WTC11 (cell line): ENCODE data around the gene RNF135. TPM values are rescaled to one million over a fixed set of nuclear protein-coding genes. Genes with fewer than 3 reads are reported as not detected.

Experiments used
- ATAC-seq: fragments of 200-7000 bp; cut with Tn5 transposase; 2 replicates; pipeline ENCODE4 v1.10.0; 2021; ENCODE audit warnings: mild to moderate bottlenecking, moderate library complexity
- CTCF ChIA-PET: fragments of 300-600 bp; sonication (Branson Sonifier 250); formaldehyde crosslinking; loops from one replicate; lab custom pipeline; 2021; ENCODE audit warnings: antibody characterized with exemption; lab: Charles Lee
- POLR2A ChIA-PET: fragments of 350-600 bp; sonication (Branson Sonifier 250); formaldehyde crosslinking; loops from one replicate; lab custom pipeline; 2021; ENCODE audit warnings: antibody characterized with exemption; lab: Charles Lee
- DNase-seq: peaks from one replicate; pipeline ENCODE4 v3.0.0; 2021; ENCODE audit warnings: low spot score
- H3K27ac Mint-ChIP-seq: 2 replicates; pipeline ENCODE4 v1.8.0; 2021; ENCODE audit warnings: mixed read lengths
- H3K27me3 Mint-ChIP-seq: 2 replicates; pipeline ENCODE4 v1.8.0; 2021; ENCODE audit warnings: low read depth, mild to moderate bottlenecking, moderate library complexity, mixed read lengths
- H3K36me3 Mint-ChIP-seq: 2 replicates; pipeline ENCODE4 v1.8.0; 2021; ENCODE audit warnings: mixed read lengths
- H3K4me1 Mint-ChIP-seq: 2 replicates; pipeline ENCODE4 v1.8.0; 2022; ENCODE audit warnings: mixed read lengths
- H3K4me3 Mint-ChIP-seq: 2 replicates; pipeline ENCODE4 v1.8.0; 2021; ENCODE audit warnings: mild to moderate bottlenecking, moderate library complexity, mixed read lengths
- H3K9me3 Mint-ChIP-seq: 2 replicates; pipeline ENCODE4 v1.8.0; 2021; ENCODE audit warnings: mixed read lengths
- FOXP1 ChIP-seq: sonication (generic); formaldehyde crosslinking; IDR thresholded peaks from 2 replicates; pipeline ENCODE4 v1.8.0; 2022; ENCODE audit warnings: missing genetic modification reagents, mild to moderate bottlenecking, moderate library complexity, borderline replicate concordance
- HMGA2 ChIP-seq: fragments of 250-450 bp; sonication (Bioruptor Pico); IDR thresholded peaks from 2 replicates; pipeline ENCODE4 v1.4.0; 2021; ENCODE audit warnings: mild to moderate bottlenecking, moderate library complexity
- IRF2 ChIP-seq: sonication (generic); formaldehyde crosslinking; IDR thresholded peaks from 2 replicates; pipeline ENCODE4 v1.8.0; 2022; ENCODE audit warnings: low read depth, missing genetic modification reagents, borderline replicate concordance
- MXD4 ChIP-seq: fragments of 250-450 bp; sonication (Bioruptor Pico); IDR thresholded peaks from 2 replicates; pipeline ENCODE4 v1.8.0; 2021; ENCODE audit warnings: mild to moderate bottlenecking, moderate library complexity, borderline replicate concordance
- MYBL2 ChIP-seq: sonication (generic); formaldehyde crosslinking; IDR thresholded peaks from 2 replicates; pipeline ENCODE4 v1.8.1; 2023; ENCODE audit warnings: mild to moderate bottlenecking, moderate library complexity, missing genetic modification reagents
- NFATC4 ChIP-seq: fragments of 250-450 bp; sonication (Bioruptor Pico); IDR thresholded peaks from 2 replicates; pipeline ENCODE4 v1.9.0; 2021; ENCODE audit warnings: mild to moderate bottlenecking
- NR1H2 ChIP-seq: sonication (generic); formaldehyde crosslinking; IDR thresholded peaks from 2 replicates; pipeline ENCODE4 v1.9.0; 2021; ENCODE audit warnings: mild to moderate bottlenecking, moderate library complexity, missing genetic modification reagents
- SOX15 ChIP-seq: fragments of 250-450 bp; sonication (Bioruptor Pico); IDR thresholded peaks from 2 replicates; pipeline ENCODE4 v1.9.0; 2021; ENCODE audit warnings: mild to moderate bottlenecking
- TEAD1 ChIP-seq: sonication (generic); formaldehyde crosslinking; IDR thresholded peaks from 2 replicates; pipeline ENCODE4 v1.8.0; 2022; ENCODE audit warnings: mild to moderate bottlenecking, missing genetic modification reagents
- total RNA-seq: library from RNA; stranded (reverse); gene quantifications from 3 replicates; pipeline ENCODE4 v1.2.3, GENCODE V29; 2021
- TF ChIP-seq, protein P1 (sequence below): sonication (generic); formaldehyde crosslinking; IDR thresholded peaks from 2 replicates; pipeline ENCODE4 v1.8.1; 2023; ENCODE audit warnings: mild to moderate bottlenecking, missing genetic modification reagents, moderate library complexity
- TF ChIP-seq, protein P2 (sequence below): sonication (generic); formaldehyde crosslinking; IDR thresholded peaks from 2 replicates; pipeline ENCODE4 v1.8.0; 2022; ENCODE audit warnings: mild to moderate bottlenecking, missing genetic modification reagents
- TF ChIP-seq, protein P3 (sequence below): sonication (generic); formaldehyde crosslinking; IDR thresholded peaks from 2 replicates; pipeline ENCODE4 v1.8.1; 2022; ENCODE audit warnings: low read depth, mild to moderate bottlenecking, moderate library complexity, missing genetic modification reagents, borderline replicate concordance
- TF ChIP-seq, protein P4 (sequence below): sonication (generic); formaldehyde crosslinking; IDR thresholded peaks from 2 replicates; pipeline ENCODE4 v1.8.0; 2023; ENCODE audit warnings: missing genetic modification reagents, mild to moderate bottlenecking, borderline replicate concordance
- TF ChIP-seq, protein P5 (sequence below): sonication (generic); formaldehyde crosslinking; conservative IDR thresholded peaks from 2 replicates; pipeline ENCODE4 v1.8.1; 2023; ENCODE audit warnings: mild to moderate bottlenecking, low read depth, missing genetic modification reagents, moderate library complexity
- TF ChIP-seq, protein P6 (sequence below): sonication (generic); formaldehyde crosslinking; IDR thresholded peaks from 2 replicates; pipeline ENCODE4 v1.8.0; 2022; ENCODE audit warnings: mild to moderate bottlenecking, missing genetic modification reagents
- TF ChIP-seq, protein P7 (sequence below): fragments of 250-450 bp; sonication (Bioruptor Pico); IDR thresholded peaks from 2 replicates; pipeline ENCODE4 v1.8.0; 2021; ENCODE audit warnings: mild to moderate bottlenecking
- TF ChIP-seq, protein P8 (sequence below): sonication (generic); formaldehyde crosslinking; IDR thresholded peaks from 2 replicates; pipeline ENCODE4 v1.8.1; 2022; ENCODE audit warnings: mild to moderate bottlenecking, moderate library complexity, missing genetic modification reagents
- TF ChIP-seq, protein P9 (sequence below): sonication (generic); formaldehyde crosslinking; IDR thresholded peaks from 2 replicates; pipeline ENCODE4 v1.8.1; 2023; ENCODE audit warnings: mild to moderate bottlenecking, missing genetic modification reagents

Gene RNF135
- total RNA-seq, 1 experiment from 2014 or later: 10.3 TPM

DNA sequence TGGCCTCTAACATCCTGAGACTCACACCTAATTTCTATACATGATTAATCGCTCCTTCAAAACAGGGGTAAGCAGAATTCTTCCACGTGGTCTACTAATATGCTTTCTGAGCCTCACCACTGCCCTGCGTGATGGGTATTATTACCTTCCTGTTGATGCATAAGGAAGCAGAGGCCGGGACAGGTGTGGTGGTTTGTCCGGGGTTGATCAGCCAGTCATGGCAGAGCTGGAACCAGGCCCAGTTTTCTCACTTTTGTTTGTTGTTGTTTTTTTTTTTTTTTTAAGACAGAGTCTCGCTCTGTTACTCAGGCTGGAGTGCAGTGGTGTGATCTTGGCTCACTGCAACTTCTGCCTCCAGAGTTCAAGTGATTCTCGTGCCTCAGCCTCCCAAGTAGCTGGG is 31.2 kb downstream of the RNF135 start:
- TF ChIP-seq, protein P1, sequence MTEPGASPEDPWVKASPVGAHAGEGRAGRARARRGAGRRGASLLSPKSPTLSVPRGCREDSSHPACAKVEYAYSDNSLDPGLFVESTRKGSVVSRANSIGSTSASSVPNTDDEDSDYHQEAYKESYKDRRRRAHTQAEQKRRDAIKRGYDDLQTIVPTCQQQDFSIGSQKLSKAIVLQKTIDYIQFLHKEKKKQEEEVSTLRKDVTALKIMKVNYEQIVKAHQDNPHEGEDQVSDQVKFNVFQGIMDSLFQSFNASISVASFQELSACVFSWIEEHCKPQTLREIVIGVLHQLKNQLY: no peak
- TF ChIP-seq, protein P2, sequence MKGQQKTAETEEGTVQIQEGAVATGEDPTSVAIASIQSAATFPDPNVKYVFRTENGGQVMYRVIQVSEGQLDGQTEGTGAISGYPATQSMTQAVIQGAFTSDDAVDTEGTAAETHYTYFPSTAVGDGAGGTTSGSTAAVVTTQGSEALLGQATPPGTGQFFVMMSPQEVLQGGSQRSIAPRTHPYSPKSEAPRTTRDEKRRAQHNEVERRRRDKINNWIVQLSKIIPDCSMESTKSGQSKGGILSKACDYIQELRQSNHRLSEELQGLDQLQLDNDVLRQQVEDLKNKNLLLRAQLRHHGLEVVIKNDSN (CRISPR knock-in tag): no peak
- TF ChIP-seq, protein P3, sequence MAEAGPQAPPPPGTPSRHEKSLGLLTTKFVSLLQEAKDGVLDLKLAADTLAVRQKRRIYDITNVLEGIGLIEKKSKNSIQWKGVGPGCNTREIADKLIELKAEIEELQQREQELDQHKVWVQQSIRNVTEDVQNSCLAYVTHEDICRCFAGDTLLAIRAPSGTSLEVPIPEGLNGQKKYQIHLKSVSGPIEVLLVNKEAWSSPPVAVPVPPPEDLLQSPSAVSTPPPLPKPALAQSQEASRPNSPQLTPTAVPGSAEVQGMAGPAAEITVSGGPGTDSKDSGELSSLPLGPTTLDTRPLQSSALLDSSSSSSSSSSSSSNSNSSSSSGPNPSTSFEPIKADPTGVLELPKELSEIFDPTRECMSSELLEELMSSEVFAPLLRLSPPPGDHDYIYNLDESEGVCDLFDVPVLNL (CRISPR knock-in tag): no peak
- H3K27ac Mint-ChIP-seq: no peak overlapping the region
- no peaks in the 10 kb centered on the region for H3K4me1 Mint-ChIP-seq
- no peak for ATAC-seq
- no peak for DNase-seq
- peaks cover 8% of the 10 kb centered on the region for H3K27me3 Mint-ChIP-seq
- no peak overlapping the region for H3K4me3 Mint-ChIP-seq
- ChIA-PET CTCF (interaction anchor here (0.5 to 0.7 kb wide), 2 partner anchors 10 to 283 kb away, joined by 3 read pairs; no protein-coding TSS in a partner anchor), POLR2A (no interaction called here)
- H3K9me3 Mint-ChIP-seq: no peaks in the 10 kb centered on the region
- peaks cover 18% of the 10 kb centered on the region for H3K36me3 Mint-ChIP-seq

DNA sequence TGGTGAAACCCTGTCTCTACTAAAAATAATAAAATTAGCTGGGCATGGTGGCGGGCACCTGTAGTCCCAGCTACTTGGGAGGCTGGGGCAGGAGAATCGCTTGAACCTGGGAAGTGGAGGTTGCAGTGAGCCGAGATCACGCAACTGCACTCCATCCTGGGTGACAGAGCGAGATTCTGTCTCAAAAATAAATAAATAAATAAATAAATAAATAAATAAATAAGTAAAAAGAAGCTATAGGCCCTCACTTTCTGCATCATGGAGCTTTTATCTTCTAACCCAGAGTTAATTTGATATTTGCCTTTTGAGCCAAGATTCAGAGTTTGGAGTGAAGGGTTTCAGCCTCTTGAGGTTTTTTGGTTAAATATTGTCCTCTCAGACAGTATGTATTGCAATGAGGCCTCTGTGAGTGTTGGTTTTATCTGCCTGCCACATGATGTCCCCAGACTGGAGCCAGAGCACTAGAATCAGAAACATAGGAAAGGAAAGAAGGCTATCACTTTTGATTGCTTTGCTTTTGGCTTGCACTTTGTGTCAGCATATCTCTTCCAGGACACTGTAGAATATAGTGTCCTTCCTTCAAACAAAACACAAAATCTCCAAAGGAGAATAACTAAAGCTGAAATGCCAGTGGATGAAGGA is 32.5 kb downstream of the RNF135 start:
- H3K27ac Mint-ChIP-seq: no peak overlapping the region
- CTCF ChIA-PET: no interaction called here
- no peaks in the 10 kb centered on the region for H3K9me3 Mint-ChIP-seq
- DNase-seq: no peak
- H3K4me1 Mint-ChIP-seq: peaks cover 10% of the 10 kb centered on the region
- no peak overlapping the region for H3K4me3 Mint-ChIP-seq
- POLR2A ChIA-PET: no interaction called here
- peaks cover 11% of the 10 kb centered on the region for H3K36me3 Mint-ChIP-seq
- ATAC-seq: no peak
- H3K27me3 Mint-ChIP-seq: peaks cover 21% of the 10 kb centered on the region
- TF ChIP-seq, protein P4, sequence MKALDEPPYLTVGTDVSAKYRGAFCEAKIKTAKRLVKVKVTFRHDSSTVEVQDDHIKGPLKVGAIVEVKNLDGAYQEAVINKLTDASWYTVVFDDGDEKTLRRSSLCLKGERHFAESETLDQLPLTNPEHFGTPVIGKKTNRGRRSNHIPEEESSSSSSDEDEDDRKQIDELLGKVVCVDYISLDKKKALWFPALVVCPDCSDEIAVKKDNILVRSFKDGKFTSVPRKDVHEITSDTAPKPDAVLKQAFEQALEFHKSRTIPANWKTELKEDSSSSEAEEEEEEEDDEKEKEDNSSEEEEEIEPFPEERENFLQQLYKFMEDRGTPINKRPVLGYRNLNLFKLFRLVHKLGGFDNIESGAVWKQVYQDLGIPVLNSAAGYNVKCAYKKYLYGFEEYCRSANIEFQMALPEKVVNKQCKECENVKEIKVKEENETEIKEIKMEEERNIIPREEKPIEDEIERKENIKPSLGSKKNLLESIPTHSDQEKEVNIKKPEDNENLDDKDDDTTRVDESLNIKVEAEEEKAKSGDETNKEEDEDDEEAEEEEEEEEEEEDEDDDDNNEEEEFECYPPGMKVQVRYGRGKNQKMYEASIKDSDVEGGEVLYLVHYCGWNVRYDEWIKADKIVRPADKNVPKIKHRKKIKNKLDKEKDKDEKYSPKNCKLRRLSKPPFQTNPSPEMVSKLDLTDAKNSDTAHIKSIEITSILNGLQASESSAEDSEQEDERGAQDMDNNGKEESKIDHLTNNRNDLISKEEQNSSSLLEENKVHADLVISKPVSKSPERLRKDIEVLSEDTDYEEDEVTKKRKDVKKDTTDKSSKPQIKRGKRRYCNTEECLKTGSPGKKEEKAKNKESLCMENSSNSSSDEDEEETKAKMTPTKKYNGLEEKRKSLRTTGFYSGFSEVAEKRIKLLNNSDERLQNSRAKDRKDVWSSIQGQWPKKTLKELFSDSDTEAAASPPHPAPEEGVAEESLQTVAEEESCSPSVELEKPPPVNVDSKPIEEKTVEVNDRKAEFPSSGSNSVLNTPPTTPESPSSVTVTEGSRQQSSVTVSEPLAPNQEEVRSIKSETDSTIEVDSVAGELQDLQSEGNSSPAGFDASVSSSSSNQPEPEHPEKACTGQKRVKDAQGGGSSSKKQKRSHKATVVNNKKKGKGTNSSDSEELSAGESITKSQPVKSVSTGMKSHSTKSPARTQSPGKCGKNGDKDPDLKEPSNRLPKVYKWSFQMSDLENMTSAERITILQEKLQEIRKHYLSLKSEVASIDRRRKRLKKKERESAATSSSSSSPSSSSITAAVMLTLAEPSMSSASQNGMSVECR: no peak
- TF ChIP-seq SOX15 (CRISPR knock-in tag): no peak
- TF ChIP-seq, protein P5, sequence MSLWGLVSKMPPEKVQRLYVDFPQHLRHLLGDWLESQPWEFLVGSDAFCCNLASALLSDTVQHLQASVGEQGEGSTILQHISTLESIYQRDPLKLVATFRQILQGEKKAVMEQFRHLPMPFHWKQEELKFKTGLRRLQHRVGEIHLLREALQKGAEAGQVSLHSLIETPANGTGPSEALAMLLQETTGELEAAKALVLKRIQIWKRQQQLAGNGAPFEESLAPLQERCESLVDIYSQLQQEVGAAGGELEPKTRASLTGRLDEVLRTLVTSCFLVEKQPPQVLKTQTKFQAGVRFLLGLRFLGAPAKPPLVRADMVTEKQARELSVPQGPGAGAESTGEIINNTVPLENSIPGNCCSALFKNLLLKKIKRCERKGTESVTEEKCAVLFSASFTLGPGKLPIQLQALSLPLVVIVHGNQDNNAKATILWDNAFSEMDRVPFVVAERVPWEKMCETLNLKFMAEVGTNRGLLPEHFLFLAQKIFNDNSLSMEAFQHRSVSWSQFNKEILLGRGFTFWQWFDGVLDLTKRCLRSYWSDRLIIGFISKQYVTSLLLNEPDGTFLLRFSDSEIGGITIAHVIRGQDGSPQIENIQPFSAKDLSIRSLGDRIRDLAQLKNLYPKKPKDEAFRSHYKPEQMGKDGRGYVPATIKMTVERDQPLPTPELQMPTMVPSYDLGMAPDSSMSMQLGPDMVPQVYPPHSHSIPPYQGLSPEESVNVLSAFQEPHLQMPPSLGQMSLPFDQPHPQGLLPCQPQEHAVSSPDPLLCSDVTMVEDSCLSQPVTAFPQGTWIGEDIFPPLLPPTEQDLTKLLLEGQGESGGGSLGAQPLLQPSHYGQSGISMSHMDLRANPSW (CRISPR knock-in tag): no peak
- no peak for TF ChIP-seq IRF2
- TF ChIP-seq FOXP1 (CRISPR knock-in tag): no peak
- TF ChIP-seq NFATC4 (CRISPR knock-in tag): no peak
- TF ChIP-seq TEAD1: no peak
- TF ChIP-seq, protein P6, sequence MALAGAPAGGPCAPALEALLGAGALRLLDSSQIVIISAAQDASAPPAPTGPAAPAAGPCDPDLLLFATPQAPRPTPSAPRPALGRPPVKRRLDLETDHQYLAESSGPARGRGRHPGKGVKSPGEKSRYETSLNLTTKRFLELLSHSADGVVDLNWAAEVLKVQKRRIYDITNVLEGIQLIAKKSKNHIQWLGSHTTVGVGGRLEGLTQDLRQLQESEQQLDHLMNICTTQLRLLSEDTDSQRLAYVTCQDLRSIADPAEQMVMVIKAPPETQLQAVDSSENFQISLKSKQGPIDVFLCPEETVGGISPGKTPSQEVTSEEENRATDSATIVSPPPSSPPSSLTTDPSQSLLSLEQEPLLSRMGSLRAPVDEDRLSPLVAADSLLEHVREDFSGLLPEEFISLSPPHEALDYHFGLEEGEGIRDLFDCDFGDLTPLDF (CRISPR knock-in tag): no peak
- TF ChIP-seq, protein P7, sequence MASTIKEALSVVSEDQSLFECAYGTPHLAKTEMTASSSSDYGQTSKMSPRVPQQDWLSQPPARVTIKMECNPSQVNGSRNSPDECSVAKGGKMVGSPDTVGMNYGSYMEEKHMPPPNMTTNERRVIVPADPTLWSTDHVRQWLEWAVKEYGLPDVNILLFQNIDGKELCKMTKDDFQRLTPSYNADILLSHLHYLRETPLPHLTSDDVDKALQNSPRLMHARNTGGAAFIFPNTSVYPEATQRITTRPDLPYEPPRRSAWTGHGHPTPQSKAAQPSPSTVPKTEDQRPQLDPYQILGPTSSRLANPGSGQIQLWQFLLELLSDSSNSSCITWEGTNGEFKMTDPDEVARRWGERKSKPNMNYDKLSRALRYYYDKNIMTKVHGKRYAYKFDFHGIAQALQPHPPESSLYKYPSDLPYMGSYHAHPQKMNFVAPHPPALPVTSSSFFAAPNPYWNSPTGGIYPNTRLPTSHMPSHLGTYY (CRISPR knock-in tag): no peak
- TF ChIP-seq NR1H2 (CRISPR knock-in tag): no peak
- TF ChIP-seq, protein P8, sequence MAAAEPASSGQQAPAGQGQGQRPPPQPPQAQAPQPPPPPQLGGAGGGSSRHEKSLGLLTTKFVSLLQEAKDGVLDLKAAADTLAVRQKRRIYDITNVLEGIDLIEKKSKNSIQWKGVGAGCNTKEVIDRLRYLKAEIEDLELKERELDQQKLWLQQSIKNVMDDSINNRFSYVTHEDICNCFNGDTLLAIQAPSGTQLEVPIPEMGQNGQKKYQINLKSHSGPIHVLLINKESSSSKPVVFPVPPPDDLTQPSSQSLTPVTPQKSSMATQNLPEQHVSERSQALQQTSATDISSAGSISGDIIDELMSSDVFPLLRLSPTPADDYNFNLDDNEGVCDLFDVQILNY (CRISPR knock-in tag): no peak
- no peak for TF ChIP-seq MXD4 (CRISPR knock-in tag)
- TF ChIP-seq MYBL2 (CRISPR knock-in tag): no peak
- TF ChIP-seq, protein P9, sequence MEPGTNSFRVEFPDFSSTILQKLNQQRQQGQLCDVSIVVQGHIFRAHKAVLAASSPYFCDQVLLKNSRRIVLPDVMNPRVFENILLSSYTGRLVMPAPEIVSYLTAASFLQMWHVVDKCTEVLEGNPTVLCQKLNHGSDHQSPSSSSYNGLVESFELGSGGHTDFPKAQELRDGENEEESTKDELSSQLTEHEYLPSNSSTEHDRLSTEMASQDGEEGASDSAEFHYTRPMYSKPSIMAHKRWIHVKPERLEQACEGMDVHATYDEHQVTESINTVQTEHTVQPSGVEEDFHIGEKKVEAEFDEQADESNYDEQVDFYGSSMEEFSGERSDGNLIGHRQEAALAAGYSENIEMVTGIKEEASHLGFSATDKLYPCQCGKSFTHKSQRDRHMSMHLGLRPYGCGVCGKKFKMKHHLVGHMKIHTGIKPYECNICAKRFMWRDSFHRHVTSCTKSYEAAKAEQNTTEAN (CRISPR knock-in tag): no peak
- no peak for TF ChIP-seq HMGA2 (CRISPR knock-in tag)
